ENCODE results near the gene EEF1G. TPM values are rescaled to one million over a fixed set of nuclear protein-coding genes. Genes with fewer than 3 reads are reported as not detected.

EEF1G gene
- total and polyA plus RNA-seq, 2 of the 13 experiments (the other 11 are each of a cell fraction or from before 2014, with no cell fraction given), result 1,787 to 2,144 TPM

DNA sequence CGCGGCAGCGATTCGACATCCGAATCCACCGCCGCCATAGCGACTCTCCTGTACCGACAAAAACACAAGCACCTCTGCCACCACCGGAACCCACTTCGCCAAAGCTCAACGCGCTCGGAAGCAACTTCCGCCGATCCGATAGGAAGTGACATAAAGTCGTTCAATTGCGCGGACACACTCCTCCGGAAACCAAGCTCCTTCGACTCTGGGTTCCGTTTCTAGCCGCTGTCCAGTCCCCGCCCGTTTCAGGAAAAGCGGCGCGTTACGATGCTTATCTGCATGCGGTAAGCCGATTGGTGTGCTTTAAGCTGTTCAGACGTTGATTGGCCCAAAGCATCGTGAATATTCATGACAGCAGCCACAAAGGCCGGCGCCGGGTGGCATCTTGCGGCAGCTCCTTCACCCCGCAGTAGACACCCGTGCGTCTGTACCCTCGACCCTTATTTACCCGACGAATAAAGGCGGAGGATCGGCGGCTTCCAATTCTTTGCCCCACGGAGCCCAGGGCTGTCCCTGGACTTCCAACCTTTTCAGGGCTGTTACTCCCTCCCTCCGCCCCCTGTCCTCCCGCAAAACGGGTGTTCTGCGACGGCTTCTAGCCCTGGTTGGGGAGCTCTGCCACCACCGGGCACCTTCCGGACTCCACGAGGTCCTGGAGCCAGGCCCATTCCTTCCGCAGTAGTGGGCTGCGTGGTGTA, 17.9 kb upstream of the EEF1G start, which contains the start of gene TUT1 (continued):
- TF ChIP-seq, protein P1, sequence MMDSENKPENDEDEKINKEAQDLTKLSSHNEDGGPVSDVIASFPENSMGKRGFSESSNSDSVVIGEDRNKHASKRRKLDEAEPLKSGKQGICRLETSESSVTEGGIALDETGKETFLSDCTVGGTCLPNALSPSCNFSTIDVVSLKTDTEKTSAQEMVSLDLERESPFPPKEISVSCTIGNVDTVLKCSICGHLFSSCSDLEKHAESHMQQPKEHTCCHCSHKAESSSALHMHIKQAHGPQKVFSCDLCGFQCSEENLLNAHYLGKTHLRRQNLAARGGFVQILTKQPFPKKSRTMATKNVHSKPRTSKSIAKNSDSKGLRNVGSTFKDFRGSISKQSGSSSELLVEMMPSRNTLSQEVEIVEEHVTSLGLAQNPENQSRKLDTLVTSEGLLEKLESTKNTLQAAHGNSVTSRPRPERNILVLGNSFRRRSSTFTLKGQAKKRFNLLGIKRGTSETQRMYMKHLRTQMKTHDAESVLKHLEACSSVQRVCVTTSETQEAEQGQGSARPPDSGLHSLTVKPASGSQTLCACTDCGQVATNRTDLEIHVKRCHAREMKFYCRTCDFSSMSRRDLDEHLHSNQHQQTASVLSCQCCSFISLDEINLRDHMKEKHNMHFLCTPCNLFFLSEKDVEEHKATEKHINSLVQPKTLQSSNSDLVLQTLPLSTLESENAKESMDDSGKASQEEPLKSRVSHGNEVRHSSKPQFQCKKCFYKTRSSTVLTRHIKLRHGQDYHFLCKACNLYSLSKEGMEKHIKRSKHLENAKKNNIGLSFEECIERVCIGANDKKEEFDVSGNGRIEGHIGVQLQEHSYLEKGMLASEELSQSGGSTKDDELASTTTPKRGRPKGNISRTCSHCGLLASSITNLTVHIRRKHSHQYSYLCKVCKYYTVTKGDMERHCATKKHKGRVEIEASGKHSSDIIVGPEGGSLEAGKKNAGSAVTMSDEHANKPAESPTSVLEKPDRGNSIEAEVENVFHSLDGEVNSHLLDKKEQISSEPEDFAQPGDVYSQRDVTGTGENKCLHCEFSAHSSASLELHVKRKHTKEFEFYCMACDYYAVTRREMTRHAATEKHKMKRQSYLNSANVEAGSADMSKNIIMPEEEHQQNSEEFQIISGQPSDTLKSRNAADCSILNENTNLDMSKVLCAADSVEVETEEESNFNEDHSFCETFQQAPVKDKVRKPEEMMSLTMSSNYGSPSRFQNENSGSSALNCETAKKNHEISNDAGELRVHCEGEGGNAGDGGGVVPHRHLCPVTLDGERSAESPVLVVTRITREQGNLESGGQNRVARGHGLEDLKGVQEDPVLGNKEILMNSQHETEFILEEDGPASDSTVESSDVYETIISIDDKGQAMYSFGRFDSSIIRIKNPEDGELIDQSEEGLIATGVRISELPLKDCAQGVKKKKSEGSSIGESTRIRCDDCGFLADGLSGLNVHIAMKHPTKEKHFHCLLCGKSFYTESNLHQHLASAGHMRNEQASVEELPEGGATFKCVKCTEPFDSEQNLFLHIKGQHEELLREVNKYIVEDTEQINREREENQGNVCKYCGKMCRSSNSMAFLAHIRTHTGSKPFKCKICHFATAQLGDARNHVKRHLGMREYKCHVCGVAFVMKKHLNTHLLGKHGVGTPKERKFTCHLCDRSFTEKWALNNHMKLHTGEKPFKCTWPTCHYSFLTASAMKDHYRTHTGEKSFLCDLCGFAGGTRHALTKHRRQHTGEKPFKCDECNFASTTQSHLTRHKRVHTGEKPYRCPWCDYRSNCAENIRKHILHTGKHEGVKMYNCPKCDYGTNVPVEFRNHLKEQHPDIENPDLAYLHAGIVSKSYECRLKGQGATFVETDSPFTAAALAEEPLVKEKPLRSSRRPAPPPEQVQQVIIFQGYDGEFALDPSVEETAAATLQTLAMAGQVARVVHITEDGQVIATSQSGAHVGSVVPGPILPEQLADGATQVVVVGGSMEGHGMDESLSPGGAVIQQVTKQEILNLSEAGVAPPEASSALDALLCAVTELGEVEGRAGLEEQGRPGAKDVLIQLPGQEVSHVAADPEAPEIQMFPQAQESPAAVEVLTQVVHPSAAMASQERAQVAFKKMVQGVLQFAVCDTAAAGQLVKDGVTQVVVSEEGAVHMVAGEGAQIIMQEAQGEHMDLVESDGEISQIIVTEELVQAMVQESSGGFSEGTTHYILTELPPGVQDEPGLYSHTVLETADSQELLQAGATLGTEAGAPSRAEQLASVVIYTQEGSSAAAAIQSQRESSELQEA (CRISPR knock-in tag; IDR thresholded peaks at IDR 0.05; ENCODE audit: not compliant biosample characterization), result no peak
- TF ChIP-seq ZFP82 (CRISPR knock-in tag; IDR thresholded peaks at IDR 0.05; ENCODE audit: borderline replicate concordance) (0 out of 2 replicates have a peak, but pooled peaks have one; percentile 26), ZBTB3 (CRISPR knock-in tag; IDR thresholded peaks at IDR 0.05; ENCODE audit: borderline replicate concordance, low read depth) (no peak), IKZF1 (IDR thresholded peaks at IDR 0.05) (no peak), ZSCAN21 (CRISPR knock-in tag; IDR thresholded peaks at IDR 0.05; ENCODE audit: borderline replicate concordance) (peak; percentile 80; the same call in 1 of the 2 replicates), AGO1 (IDR thresholded peaks at IDR 0.05; ENCODE audit: low read depth, low read length, poor library complexity, severe bottlenecking) (peak; percentile 83), ASH2L (IDR thresholded peaks at IDR 0.05; ENCODE audit: insufficient read length, low read depth, low read length) (peak; percentile 98), HOXA7 (CRISPR knock-in tag; IDR thresholded peaks at IDR 0.05) (no peak), KDM5B (CRISPR knock-in tag; IDR thresholded peaks at IDR 0.05; ENCODE audit: borderline replicate concordance) (no peak; the same call in 1 of the 2 replicates)
- TF ChIP-seq, protein P2, sequence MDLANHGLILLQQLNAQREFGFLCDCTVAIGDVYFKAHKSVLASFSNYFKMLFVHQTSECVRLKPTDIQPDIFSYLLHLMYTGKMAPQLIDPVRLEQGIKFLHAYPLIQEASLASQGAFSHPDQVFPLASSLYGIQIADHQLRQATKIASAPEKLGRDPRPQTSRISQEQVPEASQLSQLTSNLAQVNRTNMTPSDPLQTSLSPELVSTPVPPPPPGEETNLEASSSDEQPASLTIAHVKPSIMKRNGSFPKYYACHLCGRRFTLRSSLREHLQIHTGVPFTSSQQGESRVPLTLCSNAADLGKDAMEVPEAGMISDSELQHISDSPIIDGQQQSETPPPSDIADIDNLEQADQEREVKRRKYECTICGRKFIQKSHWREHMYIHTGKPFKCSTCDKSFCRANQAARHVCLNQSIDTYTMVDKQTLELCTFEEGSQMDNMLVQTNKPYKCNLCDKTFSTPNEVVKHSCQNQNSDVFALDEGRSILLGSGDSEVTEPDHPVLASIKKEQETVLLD (CRISPR knock-in tag; IDR thresholded peaks at IDR 0.05; ENCODE audit: low read depth), result peak; percentile 88
- TF ChIP-seq, protein P3, sequence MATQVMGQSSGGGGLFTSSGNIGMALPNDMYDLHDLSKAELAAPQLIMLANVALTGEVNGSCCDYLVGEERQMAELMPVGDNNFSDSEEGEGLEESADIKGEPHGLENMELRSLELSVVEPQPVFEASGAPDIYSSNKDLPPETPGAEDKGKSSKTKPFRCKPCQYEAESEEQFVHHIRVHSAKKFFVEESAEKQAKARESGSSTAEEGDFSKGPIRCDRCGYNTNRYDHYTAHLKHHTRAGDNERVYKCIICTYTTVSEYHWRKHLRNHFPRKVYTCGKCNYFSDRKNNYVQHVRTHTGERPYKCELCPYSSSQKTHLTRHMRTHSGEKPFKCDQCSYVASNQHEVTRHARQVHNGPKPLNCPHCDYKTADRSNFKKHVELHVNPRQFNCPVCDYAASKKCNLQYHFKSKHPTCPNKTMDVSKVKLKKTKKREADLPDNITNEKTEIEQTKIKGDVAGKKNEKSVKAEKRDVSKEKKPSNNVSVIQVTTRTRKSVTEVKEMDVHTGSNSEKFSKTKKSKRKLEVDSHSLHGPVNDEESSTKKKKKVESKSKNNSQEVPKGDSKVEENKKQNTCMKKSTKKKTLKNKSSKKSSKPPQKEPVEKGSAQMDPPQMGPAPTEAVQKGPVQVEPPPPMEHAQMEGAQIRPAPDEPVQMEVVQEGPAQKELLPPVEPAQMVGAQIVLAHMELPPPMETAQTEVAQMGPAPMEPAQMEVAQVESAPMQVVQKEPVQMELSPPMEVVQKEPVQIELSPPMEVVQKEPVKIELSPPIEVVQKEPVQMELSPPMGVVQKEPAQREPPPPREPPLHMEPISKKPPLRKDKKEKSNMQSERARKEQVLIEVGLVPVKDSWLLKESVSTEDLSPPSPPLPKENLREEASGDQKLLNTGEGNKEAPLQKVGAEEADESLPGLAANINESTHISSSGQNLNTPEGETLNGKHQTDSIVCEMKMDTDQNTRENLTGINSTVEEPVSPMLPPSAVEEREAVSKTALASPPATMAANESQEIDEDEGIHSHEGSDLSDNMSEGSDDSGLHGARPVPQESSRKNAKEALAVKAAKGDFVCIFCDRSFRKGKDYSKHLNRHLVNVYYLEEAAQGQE (IDR thresholded peaks at IDR 0.05; ENCODE audit: borderline replicate concordance in 1 of 2, low read depth in 1 of 2, low read length in 2 of 2), result peak in 1 of 2 experiments; percentile 84; a peak in 3 of 4 replicates

Measured in HepG2 (cell line).